Upper lobe of left lung (tissue), 4 donors: ENCODE data around the gene PAAF1.

ENCODE experiments used
- CTCF ChIP-seq, 6 experiments: fragments of 450-650 bp in 4 of 6; fragments of 200-600 bp in 2 of 6; sonication (generic) in 2 of 6; IDR thresholded peaks; one replicate each; pipeline ENCODE4 v1.5.1; 2016 to 2019; ENCODE audit warnings: antibody characterized with exemption in 6 of 6
- POLR2A ChIP-seq, 4 donors: fragments of 450-650 bp; IDR thresholded peaks; one replicate each; pipeline ENCODE4 v1.5.1; 2016 to 2017; ENCODE audit warnings: antibody characterized with exemption in 4 of 4, mild to moderate bottlenecking in 2 of 4
- POLR2AphosphoS5 ChIP-seq, 2 donors: sonication (generic); formaldehyde crosslinking; IDR thresholded peaks; one replicate each; pipeline ENCODE4 v1.5.1; 2017; ENCODE audit warnings: antibody characterized with exemption in 2 of 2

GRCh38 chr11:73965076-73965763 lies 88.4 kb downstream of the PAAF1 start:
- no peak for TF ChIP-seq CTCF (IDR thresholded peaks at IDR 0.05)
- TF ChIP-seq POLR2AphosphoS5 (IDR thresholded peaks at IDR 0.05), result no peak
- TF ChIP-seq POLR2A (IDR thresholded peaks at IDR 0.05), result no peak
